ENCODE data around the gene ERMP1.

The ERMP1 gene

DNA sequence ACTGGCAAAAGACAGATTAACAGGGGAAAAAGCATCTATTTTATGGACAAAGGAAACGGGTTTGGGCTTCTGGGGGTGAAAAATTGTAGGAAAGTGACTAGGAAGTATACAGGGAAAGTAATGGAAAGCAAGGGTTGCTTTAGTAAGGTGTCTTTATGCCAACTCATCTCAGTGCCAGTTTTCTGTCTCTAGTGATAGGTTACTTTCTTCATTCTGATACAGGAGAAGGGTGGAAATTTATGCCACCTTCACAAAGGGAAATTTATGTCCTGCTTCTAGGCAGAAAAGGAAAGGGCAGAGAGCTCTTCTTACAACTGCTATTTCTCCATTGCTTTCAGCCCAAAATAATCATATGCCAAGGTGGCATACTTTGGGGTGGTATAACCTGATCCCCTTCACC is 20.1 kb upstream of the ERMP1 start:
- DNase-seq, result no peak

DNA sequence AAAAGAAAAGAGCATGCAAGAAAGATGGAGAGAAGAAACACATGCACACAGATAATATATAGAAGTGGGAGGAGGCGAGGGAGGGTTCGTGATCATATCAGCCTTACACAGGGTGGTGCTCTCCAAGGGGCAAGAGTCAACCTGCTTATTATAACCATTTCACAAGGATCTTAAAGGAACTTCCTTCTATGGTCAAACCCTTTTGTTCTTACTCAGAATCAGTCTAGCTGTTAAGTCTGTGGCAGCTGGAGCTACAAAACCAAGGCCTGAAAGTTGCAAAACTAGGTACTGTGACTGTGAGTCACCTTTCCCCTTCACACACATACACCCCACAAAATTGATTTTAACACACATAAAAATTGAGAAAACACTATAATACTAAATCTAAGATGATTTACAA is 18.5 kb upstream of the ERMP1 start:
- peak; percentile 28 for DNase-seq

DNA sequence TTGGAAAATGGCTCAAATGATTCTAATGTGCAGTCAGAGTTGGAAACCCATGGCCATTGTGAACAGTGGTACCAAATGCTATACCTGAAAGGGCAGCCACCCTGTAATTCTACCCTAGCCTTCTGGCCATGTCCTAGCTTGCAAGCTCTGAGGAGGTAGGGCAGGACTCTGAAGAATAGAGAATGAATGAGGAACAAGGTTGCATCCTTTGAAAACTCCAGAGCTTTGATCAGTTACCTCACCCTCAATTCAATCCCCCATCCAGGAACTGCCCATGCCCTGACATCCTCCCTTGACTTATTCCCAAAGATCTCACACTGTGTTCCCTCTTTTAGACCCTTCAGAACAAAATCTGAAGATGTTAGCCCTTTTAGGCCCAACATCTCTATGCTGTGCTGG is 17.8 kb upstream of the ERMP1 start:
- DNase-seq, result no peak

DNA sequence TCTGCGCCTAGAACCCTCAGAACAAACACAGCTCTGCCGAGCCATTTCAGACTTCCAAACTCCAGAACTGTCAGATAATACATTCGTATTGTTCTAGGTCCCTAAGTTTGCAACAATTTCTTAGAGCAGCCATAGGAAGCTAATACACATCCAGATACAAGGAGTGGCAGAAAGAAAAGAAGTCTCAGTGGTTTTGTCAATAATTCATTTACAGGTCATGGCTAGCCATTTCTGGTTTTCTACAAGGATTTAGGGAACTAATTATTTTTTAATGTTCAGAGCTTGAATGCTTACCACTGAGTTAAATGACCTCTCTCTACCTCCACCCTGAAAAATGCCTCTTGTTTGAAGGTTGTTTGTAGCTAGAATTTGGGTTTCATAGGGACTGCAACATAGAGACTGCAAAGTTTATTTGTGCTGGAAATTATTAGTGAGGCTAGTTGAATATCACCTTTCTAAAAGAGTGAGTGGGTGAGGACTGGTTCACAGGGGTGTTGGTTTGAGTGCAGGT is 15.5 kb upstream of the ERMP1 start:
- DNase-seq, result no peak

DNA sequence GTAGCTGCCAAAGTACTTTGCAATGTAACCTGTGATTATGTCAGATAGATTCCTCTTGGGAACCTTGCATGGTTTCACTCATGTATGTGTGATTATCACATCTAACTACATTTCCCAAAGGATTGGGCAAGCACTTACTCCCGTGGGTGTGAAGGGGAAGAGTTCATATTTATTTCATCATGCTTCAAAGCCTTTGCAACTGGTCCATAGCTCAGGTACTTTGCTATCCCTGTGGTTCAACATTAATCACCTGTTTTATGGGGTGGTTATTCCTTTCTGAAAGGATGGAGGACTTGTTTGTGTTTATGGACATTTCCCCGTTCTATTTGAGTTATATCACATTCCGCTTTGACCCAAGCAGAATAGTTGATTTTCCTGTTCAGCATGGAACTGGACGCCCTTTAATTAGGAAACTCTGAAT is 13.6 kb upstream of the ERMP1 start:
- DNase-seq, result no peak

DNA sequence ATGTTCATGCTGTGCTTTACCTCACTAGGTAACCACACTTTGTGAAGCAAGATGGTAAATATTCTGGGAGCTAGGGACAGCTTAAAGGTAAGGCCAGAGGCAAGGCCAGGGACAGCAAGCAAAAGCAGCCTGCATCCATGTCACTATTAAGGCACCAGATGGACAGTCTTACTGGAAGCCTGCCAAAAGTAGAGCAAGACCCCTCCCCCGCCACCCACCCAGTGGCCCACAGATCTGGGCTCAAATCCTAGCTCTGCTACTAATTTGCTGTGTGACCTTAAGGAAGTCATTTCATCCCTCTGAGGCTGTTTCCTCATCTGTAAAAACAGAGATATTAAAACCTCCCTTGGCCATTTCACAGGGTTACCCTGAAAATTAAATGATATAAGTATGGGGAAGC is 13.2 kb upstream of the ERMP1 start:
- DNase-seq, result no peak

DNA sequence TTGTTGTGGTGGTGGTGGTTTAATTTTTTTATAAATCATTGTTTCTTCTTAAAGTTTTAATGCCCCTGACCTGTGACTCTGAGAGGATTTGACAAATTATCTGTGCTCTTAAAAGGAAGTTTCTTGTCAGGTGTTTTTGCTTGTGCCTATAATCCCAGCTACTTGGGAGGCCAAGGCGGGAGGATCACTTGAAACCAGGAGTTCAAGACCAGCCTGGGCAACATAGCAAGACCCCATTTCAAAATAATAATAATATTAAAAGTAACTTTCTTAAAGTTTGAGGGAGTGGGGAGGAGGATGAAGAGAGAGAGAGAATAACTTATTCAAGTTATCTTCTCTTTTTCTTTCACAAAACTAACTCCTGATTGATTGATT is 12.2 kb upstream of the ERMP1 start:
- no peak for DNase-seq

DNA sequence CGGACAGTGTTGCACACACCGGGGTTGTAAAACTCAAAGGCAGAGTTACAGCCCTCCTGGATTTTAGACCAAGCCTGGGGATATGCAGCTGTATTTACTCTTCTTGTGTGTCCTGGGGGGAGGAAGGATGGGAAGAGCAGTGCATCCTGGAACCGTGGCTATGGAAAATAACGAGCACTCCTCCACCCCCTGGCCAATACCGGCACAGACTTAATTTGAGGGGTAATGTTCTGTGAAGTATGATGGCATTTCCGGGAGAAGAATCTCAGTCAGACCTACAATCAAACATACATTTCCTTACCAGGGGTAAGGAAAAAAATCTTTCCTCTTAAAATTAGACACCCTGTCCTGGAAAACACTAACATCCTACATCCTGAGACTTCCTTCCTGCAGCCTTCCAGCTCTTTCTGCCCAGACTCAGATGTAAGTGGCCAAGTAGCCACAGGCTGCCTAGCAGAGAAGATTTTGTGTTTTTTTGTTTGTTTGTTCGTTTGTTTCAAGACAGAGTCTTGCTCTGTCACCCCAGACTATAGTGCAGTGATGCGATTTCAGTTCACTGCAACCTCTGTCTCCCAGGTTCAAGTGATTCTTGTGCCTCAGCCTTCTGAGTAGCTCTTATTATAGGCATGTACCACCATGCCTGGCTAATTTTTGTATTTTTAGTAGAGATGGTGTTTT is 11.0 kb upstream of the ERMP1 start:
- DNase-seq, result no peak

DNA sequence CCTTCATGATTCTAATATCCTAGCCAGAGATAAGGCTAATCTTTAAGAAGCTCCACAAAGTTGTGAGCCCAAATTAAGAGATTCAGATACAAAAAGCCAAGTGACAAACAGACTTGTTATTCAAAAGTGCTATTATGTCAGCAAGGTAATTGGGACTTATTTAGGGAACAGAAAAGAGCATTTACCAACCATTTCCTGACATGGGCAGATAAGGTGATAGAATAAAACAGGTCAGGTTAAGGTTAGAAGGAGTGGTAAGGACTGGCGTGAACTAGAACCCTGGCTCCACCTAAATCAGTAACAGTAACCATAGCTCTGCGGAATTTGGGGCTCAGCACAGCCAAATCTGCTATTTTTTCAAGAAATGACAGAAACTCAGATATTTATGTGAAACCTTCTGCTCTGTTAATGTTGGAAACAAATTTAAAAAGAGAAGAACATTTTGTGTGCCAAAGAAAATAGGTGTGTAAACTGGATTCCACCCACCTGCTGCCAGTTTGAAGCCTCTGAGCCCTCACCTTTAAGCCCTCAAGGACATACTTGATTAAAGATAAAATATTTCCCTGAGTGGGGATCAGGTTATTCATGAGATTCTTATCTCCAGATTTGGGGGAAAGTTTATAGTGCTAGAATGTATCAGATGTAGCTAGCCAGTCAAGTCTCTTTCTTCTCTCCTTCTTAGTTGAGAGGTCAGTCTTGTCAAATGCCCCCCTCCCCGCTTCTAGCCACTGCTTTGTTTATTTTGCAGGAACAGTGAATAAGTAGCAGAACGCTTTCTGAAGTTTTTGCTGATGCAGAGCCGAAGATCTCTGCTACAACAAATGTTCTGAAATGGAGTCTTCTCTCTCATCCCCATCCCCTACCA is 10.2 kb upstream of the ERMP1 start:
- DNase-seq, result no peak

DNA sequence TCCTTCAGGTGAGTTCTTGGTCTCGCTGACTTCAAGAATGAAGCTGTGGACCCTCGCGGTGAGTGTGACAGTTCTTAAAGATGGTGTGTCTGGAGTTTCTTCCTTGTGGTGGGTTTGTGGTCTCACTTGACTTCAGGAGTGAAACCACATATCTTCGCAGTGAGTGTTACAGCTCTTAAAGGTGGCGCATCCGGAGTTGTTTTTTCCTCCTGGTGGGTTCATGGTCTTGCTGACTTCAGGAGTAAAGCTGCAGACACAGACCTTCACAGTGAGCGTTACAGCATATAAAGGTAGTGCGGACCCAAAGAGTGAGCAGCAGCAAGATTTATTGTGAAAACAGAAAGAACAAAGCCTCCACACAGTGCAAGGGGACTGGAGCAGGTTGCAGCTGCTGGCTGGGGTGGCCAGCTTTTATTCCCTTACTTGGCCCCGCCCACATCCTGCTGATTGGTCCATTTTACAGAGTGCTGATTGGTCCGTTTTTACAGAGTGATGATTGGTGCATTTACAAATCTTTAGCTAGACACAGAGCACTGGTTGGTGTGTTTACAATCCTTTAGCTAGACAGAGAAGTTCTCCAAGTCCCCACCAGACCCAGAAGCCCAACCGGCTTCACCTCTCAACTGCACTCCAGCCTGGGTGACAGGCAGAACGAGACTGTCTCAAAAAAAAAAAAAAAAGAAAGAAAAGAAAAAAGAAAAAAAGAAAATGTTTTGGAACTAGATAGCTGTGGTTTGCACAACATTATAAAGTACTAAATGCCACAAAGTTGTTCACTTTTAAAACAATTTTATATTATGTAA is 9.1 kb upstream of the ERMP1 start:
- DNase-seq, result peak; percentile 70

DNA sequence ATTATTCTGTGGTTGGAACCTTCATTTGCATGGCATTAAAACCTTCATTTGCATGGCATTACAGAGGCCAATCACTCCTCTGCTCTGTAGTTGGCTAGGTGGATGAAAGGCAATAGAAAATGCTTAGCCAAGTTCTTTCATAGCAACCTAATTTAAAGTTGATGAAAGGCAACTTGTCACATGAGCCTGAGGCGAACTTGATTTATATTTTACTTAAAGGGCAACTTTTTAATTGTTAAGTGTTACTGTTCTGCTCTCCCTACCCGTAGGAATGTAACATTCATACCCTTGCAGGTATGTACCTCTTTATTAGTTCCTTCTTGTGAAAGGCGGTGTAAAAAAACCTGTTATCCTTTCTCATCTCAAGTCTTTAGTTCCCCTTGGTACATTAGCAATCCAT is 7.9 kb upstream of the ERMP1 start:
- DNase-seq, result no peak

DNA sequence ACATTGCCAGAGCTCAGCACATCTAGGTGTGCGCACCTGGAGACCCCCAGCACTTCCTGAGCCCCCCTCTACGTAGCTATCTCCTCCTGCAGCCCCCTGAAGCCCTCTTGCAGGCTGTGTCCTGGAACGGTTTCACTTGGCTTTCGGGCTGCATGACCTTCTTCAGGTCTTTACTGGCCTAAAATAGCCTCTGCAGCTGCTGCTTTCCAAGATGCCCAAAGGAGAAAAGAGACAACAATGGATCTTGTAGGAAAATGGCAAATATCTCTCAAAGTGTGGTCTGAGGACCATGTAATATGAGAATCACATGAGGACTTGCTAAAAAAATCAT is 6.6 kb upstream of the ERMP1 start:
- no peak for DNase-seq

DNA sequence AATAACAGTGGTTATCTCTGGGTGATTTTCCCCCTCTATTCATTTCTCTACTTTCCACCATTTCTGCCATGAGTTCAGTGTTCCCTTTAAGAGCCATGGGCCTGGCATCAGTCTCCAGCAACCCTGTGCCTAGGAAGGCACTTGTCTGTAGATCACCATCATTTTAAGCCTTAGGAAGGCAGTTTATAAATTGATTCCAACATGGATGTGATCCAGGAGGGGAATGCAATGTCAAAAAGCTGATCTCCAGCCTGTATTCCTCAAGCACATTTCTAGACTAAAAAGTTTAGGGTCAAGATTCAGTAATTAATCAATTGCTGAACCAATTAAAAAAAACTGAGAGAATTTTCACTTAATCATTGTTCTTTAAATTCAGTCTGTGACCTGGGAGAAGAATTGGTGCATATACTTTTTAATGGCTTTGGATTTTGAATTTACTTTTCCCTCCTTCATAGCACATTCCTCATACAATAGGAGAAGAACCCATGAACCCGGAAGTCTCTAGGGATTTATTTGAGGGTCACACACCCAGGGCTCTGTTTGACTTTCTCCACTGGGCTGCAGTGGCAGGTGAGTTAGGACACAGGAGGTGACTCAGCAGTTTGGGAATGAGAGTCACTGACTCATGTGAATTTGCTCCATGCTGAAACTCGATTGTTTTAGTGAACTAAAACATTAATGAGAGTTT is 6.1 kb upstream of the ERMP1 start:
- no peak for DNase-seq

DNA sequence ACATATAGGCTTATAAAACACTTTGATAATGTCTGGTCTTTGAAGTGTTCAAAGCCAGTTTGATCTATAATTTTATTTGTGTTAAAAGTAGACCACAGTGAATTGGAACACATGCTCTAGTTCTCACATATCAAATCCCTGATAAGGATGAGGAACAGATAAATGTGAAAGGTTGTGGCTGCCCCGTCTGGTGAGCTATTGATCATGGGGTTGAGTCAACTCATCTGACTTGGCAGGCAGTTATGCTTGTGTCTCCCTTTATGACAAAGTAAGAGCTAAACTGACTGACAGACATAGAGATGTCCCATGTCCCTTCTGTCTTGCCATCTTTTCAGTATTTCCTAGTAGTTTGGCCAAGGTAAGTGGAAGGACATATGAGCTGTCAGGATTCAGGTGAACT is 2.9 kb upstream of the ERMP1 start:
- DNase-seq, result no peak

DNA sequence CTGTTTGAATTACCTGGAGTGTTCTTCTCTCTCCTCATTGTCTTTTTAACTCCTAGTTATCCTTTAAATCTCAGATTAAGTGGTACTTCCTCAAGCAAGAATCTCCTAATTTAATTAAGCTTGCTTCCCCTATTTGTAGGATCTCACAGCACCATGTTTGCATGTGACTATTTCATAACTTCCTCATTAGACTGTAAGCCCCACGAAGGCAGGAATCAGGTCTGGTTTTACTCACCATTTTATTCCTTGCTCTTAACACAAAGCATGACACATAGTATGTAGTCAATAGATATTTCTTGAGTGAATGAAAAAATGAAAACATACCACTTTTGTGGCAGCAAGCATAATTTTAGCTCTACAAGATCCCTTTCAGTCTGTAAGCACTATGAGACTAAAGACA is 1.3 kb upstream of the ERMP1 start:
- no peak for DNase-seq

DNA sequence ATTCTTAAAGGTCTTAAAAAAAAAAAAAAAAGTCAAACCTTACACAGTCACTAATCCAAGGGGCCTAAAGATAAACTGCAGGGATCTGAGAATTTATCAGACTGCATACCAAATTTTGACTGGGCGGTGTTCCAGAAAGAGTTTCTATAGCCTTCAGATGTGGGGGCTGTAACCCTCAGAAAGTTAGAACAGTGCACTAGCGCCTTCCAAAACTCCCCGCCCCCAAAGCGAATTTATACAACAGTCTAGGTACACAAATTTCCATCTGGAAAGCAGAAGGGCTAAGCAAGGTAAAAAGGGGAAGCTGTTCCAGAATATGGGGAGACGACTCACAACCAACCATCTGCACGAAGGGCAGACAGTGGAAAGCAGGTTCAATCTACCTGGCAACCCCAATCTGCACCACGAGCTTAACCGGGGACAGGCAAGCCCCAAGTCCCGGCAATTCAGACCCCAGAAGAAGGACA is 813 bp downstream of the ERMP1 start:
- DNase-seq, result no peak

DNA sequence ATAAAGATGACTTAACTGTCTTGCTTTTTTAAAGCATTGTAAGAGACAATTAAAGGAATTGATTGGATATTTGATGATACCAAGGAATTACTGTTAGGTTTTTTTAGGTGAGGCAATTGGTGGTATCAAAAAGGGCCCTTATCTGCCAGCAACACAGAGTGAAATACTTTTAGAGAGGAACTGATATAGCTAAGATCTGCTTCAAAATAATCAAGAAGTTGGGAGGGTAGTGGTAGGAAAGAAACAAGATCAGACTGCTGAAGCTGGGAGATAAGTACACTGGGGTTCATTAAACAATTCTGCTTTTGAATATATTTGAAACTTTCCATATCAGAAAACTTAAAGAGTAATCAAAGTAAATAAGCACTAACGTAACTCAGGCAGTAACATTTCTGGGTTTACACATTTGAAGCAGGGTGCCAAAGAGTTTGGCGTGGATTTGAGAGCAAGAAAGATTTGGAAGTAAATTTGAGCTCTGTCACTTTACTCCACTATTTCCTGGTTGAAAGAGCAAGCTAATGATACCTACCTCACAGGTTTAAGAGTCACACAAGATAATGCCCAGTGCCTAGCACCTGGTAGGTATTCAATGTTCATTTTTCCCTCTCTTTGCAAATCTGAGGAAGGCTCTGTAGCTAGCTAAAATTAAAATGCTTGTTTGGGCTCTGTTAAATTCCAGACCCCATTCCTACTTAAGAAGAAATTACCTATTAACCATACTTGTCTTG is 6.9 kb downstream of the ERMP1 start:
- DNase-seq, result no peak

DNA sequence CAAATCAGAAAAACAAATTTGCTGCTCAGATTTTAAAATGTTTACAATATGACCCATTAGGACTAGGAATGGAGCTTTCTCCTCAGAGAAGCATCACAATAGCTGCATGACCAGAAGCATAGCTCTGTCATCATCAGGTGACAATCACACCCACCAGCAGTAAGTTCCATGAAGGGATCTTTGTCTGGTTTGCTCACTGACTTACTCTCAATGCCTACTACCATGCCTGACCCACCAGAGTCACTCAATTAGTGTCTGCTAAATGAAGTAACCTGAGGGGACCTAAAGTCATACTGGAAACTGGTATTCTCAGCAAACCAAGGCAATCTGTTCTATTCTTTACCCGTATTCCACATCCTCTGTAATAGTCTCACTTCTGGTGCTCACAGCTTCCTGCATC is 7.7 kb downstream of the ERMP1 start:
- no peak for DNase-seq

DNA sequence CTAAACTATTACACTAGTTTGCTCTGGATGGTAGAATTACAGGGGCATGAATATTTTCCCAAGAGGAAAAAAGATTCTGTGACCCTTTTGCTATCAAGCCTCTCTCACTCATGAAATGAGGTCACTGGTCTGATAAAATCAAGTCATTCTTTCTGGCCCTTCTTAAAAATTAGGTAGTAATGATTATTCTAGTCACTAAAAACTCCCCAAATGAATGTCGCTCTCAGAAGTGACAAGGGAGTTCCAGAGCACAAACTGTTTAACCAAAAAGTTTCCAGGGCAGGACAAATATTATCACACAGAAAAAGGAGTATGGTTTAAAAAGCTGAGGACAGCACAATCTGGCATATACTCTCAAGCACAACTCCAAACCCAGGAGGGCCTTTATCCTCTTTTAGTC is 12.5 kb downstream of the ERMP1 start:
- no peak for DNase-seq

DNA sequence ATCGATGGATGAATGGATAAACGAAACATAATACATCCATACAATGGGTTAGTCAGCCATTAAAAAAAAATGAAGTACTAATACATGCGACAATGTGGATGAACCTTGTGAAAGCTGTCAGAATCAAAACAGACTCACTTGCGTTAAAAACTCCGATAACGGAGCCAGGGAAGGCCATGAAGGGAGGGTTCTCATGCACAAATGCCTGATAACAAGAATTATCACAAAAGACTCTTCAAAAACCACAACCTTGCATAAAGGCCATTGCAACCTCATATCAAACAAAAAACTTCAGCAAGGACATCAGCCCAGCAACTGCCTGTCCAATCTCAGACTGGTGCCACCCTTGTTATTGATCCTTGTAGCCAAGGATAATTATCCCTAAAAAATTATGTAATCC is 13.7 kb downstream of the ERMP1 start:
- DNase-seq, result no peak

DNA sequence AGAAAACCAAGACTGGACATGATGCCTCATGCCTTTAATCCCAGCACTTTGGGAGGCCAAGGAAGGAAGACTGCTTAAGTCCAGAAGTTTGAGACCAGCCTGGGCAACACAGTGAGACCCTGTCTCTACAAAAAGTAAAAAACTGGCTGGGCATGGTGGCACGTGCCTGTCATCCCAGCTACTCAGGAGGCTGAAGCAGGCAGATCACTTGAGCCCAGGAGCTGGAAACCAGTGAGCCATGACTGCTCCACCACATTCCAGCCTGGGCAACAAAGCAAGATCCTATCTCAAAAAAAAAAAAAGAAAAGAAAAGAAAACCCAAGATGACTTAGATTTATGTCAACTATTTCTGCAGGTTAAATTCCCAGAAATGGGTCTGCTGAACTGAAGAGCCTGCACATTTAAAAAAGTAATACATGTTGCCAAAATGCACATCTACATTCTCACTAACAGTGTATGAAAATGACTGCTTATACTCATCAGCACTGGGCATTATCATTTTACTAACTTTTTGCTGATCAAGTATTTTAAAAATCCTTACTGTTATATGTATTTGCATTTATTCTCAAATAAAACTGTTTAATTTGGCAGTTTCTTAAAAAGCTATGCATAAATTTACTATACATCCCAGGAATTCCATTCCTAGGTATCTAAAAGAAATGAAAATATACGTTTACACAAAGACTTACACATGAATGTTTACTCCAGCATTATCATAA is 14.3 kb downstream of the ERMP1 start:
- no peak for DNase-seq

DNA sequence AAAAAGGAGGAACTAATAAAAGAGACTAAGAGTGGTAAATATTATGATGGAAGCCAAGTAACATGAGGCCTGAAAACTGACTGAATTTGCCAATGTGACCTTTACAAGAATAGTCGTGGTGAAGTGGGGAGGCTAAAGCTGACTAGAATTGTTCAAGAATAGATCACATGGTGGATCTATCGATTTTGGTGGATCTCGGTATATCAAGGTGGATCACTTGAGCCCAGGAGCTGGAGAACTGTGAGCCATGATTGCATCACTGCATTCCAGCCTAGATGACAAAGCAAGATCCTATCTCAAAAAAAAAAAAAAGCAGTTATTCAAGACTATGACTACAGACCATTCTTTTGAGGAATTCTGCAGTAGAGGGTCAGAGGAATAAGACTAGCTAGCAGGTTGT is 15.1 kb downstream of the ERMP1 start:
- DNase-seq, result no peak

All from CD4-positive, alpha-beta T cell treated with Interferon gamma for 1 hour (primary cell).